Kidney glomerular epithelial cell (primary cell): ENCODE measurements around the gene ATXN7L1.
"Not testable (repeated sequence)": the region's sequence is repeated elsewhere in the genome, so short reads cannot be mapped to it uniquely, and the experiment has no call there.

Experiments
- DNase-seq: peaks from one replicate; lab custom pipeline; 2025; lab: John Stamatoyannopoulos, UW

Gene ATXN7L1

GRCh38 chr7:105860793-105861192 lies 15.6 kb downstream of the ATXN7L1 start:
- no peak for DNase-seq

- no peak for DNase-seq
Measured at GRCh38 chr7:105857009-105857952, 19.1 kb downstream of the ATXN7L1 start.

GRCh38 chr7:105854498-105854897 lies 21.9 kb downstream of the ATXN7L1 start:
- DNase-seq: no peak

- no peak for DNase-seq
Measured at GRCh38 chr7:105853931-105854419, 22.4 kb downstream of the ATXN7L1 start.

- DNase-seq: no peak
Measured at GRCh38 chr7:105851064-105851463, 25.3 kb downstream of the ATXN7L1 start.

GRCh38 chr7:105849122-105849855 lies 27.1 kb downstream of the ATXN7L1 start:
- peak; percentile 4 for DNase-seq

GRCh38 chr7:105846404-105846803 lies 30.0 kb downstream of the ATXN7L1 start:
- DNase-seq: no peak

GRCh38 chr7:105844681-105845080 lies 31.7 kb downstream of the ATXN7L1 start:
- DNase-seq: not testable (repeated sequence)

GRCh38 chr7:105841866-105842265 lies 34.5 kb downstream of the ATXN7L1 start:
- no peak for DNase-seq

- DNase-seq: no peak
Measured at GRCh38 chr7:105840981-105841749, 35.2 kb downstream of the ATXN7L1 start.

GRCh38 chr7:105839266-105839665 lies 37.1 kb downstream of the ATXN7L1 start:
- DNase-seq: no peak

- DNase-seq: peak; percentile 45
Measured at GRCh38 chr7:105838627-105839231, 37.7 kb downstream of the ATXN7L1 start.

- DNase-seq: no peak
Measured at GRCh38 chr7:105837765-105838626, 38.4 kb downstream of the ATXN7L1 start.

GRCh38 chr7:105835441-105835840 lies 41.0 kb downstream of the ATXN7L1 start:
- DNase-seq: no peak

- DNase-seq: no peak
Measured at GRCh38 chr7:105831824-105832535, 44.4 kb downstream of the ATXN7L1 start.

GRCh38 chr7:105831302-105831620 lies 45.1 kb downstream of the ATXN7L1 start:
- no peak for DNase-seq

GRCh38 chr7:105830405-105831301 lies 45.7 kb downstream of the ATXN7L1 start:
- peak; percentile 97 for DNase-seq

- no peak for DNase-seq
Measured at GRCh38 chr7:105829681-105830322, 46.6 kb downstream of the ATXN7L1 start.

- no peak for DNase-seq
Measured at GRCh38 chr7:105828141-105828540, 48.3 kb downstream of the ATXN7L1 start.
